Activated CD4-positive, alpha-beta T cell treated with anti-CD3 and anti-CD28 coated beads, Interleukin-2, amount 10 ng/mL, durations not matched to agents 24 days and 14 days (primary cell): ENCODE results near the gene CD247. TPM values are rescaled to one million over a fixed set of nuclear protein-coding genes. Genes with fewer than 3 reads are reported as not detected.
"Not testable (repeated sequence)": the region's sequence is repeated elsewhere in the genome, so short reads cannot be mapped to it uniquely, and the experiment has no call there.

Experiments
- DNase-seq: peaks from one replicate; pipeline ENCODE4 v3.0.0; 2022
- H3K27ac Mint-ChIP-seq: one replicate; pipeline ENCODE4 v1.8.0; 2022; ENCODE audit warnings: mild to moderate bottlenecking, mixed read lengths
- H3K27me3 Mint-ChIP-seq: one replicate; pipeline ENCODE4 v1.8.0; 2022; ENCODE audit warnings: mixed read lengths
- H3K36me3 Mint-ChIP-seq: one replicate; pipeline ENCODE4 v1.8.0; 2022; ENCODE audit warnings: low read depth, mild to moderate bottlenecking, mixed read lengths
- H3K4me1 Mint-ChIP-seq: one replicate; pipeline ENCODE4 v1.8.0; 2021; ENCODE audit warnings: mixed read lengths
- H3K4me3 Mint-ChIP-seq: one replicate; pipeline ENCODE4 v1.8.0; 2022; ENCODE audit warnings: mild to moderate bottlenecking, moderate library complexity, mixed read lengths
- H3K9me3 Mint-ChIP-seq: one replicate; pipeline ENCODE4 v1.8.0; 2021; ENCODE audit warnings: mixed read lengths
- intact Hi-C: fragments of 100-400 bp; cut with micrococcal nuclease; formaldehyde crosslinking; loops from one replicate; pipeline ENCODE4 v1.15.1; 2023
- total RNA-seq: library from RNA; stranded (reverse); gene quantifications from 2 replicates; pipeline ENCODE4 v1.2.3, GENCODE V29; 2022

CD247 gene
- total RNA-seq: 183 and 186 TPM in 2 replicates

DNA sequence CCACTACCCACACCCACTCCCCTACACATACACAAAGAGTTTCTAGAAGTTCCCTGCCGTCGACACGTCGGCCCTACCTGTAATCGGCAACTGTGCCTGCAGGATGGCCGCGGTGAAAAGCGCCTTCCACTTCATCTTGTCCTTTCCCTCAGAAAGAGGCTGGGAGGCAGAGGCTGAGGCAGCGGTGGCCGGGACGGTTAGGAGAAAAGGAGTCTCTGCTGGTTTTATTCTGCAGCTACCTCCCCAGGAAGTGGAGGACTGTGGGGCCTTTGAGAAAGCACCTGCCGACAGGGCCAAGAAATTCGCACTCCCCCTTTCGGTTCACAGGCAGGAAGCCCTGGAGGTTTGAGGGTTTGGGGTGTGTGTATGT is at the start of gene CD247:
CD247 (minus strand) TSS at position 199 of the 370 bp plus-strand sequence; CDS start at position 135, 64 bp downstream.
- Mint-ChIP-seq H3K9me3 (no peaks in the 10 kb centered on the region), H3K4me3 (peak within 1 kb of the TSS; percentile 99), H3K36me3 (peaks cover 46% of the 10 kb centered on the region), H3K27ac (peak within 1 kb of the TSS; percentile 100), H3K4me1 (peaks cover 37% of the 10 kb centered on the region), H3K27me3 (peaks cover 9% of the 10 kb centered on the region)
- peak; percentile 92 for DNase-seq
- intact Hi-C loops: loop anchor here (1.0 to 5.0 kb wide), 5 partner anchors 16 to 419 kb away; partner anchors contain the start of genes DCAF6 and MPC2

DNA sequence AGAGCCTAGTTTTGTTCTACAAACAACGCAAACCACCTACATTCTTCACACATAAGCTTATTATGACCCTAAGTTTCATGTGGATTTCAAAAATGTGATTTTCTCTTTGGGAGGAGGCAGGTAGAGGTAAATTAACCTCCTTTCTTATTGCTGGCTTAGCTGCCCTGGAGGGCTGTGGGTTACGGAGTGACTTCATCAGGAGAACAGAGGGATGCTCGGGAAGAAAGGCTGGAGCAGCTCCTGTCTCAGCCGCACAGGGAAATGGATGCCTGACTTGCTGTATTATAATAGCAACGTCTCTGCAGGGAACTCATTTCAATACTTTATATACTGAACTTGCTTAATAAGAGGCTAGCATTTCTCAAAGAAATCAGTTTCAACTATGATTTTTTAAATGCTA is 49.3 kb upstream of the CD247 start:
- peaks cover 7% of the 10 kb centered on the region for H3K27me3 Mint-ChIP-seq
- intact Hi-C loops: no loop called here
- H3K36me3 Mint-ChIP-seq: no peaks in the 10 kb centered on the region
- no peak overlapping the region for H3K4me3 Mint-ChIP-seq
- no peak overlapping the region for H3K27ac Mint-ChIP-seq
- no peaks in the 10 kb centered on the region for H3K9me3 Mint-ChIP-seq
- peaks cover 8% of the 10 kb centered on the region for H3K4me1 Mint-ChIP-seq
- DNase-seq: no peak

DNA sequence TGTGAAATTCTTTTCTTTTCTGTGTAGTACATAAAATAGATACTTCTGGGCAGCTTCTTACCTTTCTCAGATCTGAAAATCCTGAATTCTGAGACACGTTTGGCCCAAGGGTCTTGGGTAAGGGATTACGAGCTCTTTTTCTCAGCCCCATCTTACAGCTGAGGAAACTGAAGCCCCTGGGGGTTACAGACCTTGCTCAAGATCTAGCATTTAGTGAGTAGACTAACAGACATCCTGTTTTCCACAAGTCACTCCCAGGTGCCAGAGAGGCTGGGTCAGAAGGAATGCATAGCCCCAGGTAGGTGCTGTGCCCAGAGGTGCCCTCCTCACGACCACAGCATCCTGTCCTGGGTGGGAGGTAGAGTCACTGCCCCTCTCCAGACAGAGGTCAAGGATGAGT is 48.4 kb upstream of the CD247 start:
- Mint-ChIP-seq H3K27me3 (peaks cover 7% of the 10 kb centered on the region), H3K27ac (no peak overlapping the region), H3K4me3 (no peak overlapping the region), H3K4me1 (peaks cover 8% of the 10 kb centered on the region), H3K36me3 (no peaks in the 10 kb centered on the region), H3K9me3 (no peaks in the 10 kb centered on the region)
- no peak for DNase-seq
- intact Hi-C loops: no loop called here

DNA sequence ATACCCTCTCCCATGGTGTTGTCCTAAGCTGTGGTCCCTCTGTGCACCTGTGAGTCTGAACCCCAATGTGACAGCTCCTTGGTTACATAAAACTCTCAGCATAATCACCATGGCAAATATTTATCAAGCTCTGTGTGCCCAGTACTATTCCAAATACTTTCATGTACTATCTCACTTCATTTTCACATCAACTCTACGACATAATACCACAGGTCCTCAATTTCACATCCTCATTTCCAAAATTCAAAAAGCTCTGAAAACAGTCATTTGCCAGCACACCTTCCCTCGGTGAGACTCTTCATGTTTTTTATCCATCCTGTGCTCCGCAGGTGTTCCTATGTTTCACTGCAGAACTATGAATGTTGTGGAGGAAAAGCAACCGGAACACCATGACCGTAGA is 47.6 kb upstream of the CD247 start:
- H3K4me3 Mint-ChIP-seq: no peak overlapping the region
- H3K36me3 Mint-ChIP-seq: no peaks in the 10 kb centered on the region
- intact Hi-C loops: no loop called here
- peaks cover 10% of the 10 kb centered on the region for H3K4me1 Mint-ChIP-seq
- DNase-seq: no peak
- no peaks in the 10 kb centered on the region for H3K9me3 Mint-ChIP-seq
- H3K27ac Mint-ChIP-seq: no peak overlapping the region
- peaks cover 9% of the 10 kb centered on the region for H3K27me3 Mint-ChIP-seq

DNA sequence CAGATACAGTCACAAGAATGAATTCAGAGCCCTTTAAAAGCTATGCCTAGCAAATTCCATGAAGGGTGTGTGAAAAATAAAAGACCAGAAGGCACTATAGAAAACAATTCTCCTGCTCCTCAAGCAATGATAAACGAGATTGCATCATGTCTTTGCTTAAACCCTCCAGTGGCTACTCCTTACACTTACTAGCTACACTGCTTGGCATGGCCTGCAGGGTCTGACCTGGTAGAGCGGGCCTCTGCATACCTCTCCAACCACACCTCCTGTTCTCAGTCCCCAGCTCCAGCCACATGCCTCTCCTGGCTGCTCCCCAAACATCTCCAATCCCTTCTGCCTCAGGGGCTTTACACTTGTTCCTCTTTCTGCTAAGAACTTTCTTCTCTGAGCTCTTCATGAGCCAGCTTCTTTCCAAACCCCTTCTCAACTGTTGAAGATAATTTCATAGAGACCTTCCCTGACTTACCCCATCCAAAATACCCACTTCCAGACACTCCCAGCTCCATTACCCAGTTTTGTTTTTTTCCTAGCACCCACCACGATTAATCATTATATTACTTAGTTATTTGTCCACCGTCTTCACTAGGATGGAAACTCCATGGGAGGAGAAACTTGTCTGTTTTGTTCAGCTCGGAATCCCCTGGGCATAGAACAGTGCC is 46.4 kb upstream of the CD247 start:
- Mint-ChIP-seq H3K27ac (no peak overlapping the region), H3K27me3 (peaks cover 8% of the 10 kb centered on the region), H3K4me1 (peaks cover 10% of the 10 kb centered on the region), H3K36me3 (no peaks in the 10 kb centered on the region), H3K9me3 (no peaks in the 10 kb centered on the region), H3K4me3 (no peak overlapping the region)
- intact Hi-C loops: no loop called here
- DNase-seq: no peak

DNA sequence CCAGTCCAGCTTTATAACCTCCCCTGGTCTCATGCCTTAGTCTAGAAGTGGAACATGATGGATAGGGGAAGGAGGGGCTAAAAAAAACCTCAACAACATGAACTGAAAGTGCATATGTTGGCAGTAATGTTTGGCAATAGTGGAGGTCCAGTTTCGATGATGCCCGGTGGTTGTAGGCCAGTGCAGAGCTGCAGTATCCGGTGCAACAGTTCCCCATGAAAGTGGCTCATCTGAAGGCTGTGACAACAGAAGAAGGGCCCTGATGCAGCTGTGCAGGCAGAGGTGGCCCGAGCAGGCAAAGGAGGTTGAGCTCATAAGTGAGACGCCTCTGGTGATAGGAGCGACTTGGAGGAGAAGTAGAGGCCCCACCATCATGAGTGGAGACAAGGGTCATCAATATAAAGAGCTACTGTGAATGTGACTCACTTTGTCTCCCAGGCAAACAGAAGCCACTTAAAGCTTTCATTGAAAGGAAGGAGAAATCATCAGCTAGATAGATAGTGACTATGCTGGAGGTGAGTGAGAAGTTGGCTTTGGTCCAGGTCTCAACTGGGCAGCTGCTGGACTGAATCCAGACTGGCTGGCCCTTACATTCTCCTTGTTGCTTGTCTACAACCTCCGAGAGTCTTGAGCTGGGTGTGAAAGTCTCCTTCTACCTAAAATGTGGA is 45.4 kb upstream of the CD247 start:
- Mint-ChIP-seq H3K27me3 (peaks cover 10% of the 10 kb centered on the region), H3K4me3 (no peak overlapping the region), H3K27ac (no peak overlapping the region), H3K9me3 (no peaks in the 10 kb centered on the region), H3K36me3 (no peaks in the 10 kb centered on the region), H3K4me1 (peaks cover 10% of the 10 kb centered on the region)
- DNase-seq: no peak
- intact Hi-C loops: no loop called here

DNA sequence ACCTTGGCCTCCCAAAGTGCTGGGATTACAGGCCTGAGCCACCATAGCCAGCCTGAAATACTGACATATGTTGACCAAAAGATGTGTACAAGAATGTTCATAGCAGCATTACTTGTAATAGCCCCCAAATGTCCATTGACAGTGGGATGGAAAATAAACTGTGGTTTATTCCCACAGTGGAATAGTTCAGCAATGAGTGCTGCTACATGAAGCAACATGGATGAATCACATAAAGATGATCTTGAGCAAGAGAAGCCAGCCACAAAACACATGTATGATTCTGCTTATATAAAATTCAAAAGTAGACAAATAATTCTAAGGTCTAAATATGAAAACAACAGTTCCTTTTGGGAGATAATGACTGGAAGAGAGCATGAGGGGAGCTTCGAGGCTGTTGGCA is 44.4 kb upstream of the CD247 start:
- H3K27ac Mint-ChIP-seq: no peak overlapping the region
- H3K4me1 Mint-ChIP-seq: peaks cover 10% of the 10 kb centered on the region
- peaks cover 12% of the 10 kb centered on the region for H3K27me3 Mint-ChIP-seq
- DNase-seq: no peak
- intact Hi-C loops: no loop called here
- H3K4me3 Mint-ChIP-seq: no peak overlapping the region
- no peaks in the 10 kb centered on the region for H3K9me3 Mint-ChIP-seq
- H3K36me3 Mint-ChIP-seq: no peaks in the 10 kb centered on the region

DNA sequence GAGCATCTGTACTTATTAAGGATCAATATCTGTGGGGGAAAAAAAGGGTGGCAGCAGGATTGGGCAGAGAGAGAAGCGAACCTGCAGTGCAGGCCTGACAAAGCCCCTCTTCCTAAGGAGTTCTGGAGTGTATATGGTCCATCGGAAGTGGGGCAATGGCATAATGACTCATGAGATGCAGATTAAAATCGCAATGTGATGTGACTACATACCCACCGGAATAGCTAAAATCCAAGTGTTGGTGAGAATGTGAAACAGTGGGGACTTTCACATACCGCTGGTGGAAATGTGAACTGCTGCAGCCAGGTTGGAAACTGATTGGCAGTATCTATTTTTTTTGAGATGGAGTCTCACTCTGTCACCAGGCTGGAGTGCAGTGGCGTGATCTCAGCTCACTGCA is 43.4 kb upstream of the CD247 start:
- H3K4me3 Mint-ChIP-seq: no peak overlapping the region
- H3K36me3 Mint-ChIP-seq: no peaks in the 10 kb centered on the region
- H3K4me1 Mint-ChIP-seq: peaks cover 10% of the 10 kb centered on the region
- peaks cover 14% of the 10 kb centered on the region for H3K27me3 Mint-ChIP-seq
- intact Hi-C loops: no loop called here
- no peak overlapping the region for H3K27ac Mint-ChIP-seq
- DNase-seq: no peak
- H3K9me3 Mint-ChIP-seq: no peaks in the 10 kb centered on the region

DNA sequence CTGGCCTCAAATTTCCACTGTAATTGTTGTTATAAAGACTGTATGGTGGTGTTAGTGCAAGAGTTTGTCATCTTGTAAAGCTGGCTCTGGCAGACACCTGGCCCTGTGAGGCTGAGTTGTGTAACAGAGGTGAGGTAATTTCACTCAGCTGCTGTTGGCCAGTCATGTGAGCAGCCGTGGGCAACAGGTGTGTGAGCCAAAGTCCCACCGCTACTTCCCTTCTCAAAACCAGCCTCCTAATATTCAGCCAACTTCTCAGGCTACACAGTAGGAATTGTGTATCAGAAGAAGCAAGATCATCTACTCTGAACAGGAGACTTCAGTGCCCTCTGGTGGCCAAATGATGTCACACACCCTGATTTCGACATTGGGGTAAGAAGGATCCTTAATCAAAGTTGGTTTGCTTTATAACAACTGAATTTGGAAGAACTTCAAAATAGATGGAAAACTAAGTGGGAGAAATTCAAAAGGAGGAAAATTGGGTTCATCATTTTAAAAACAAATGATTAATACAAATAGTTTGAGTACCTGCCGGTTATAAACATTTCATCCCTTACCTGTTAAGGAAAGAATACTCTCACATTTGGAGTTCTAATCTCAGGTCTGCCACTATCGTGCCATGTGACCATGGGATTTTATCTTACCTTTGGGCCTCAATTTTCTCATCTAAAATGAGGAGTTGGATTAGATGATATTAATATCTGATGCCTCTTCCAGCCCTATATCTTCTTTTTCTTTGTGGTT is 37.8 kb upstream of the CD247 start:
- no peaks in the 10 kb centered on the region for H3K36me3 Mint-ChIP-seq
- no peaks in the 10 kb centered on the region for H3K9me3 Mint-ChIP-seq
- intact Hi-C loops: loop anchor here (1.0 kb wide), 2 partner anchors 155 to 490 kb away; no protein-coding TSS in a partner anchor
- DNase-seq: peak; percentile 92
- peaks cover 13% of the 10 kb centered on the region for H3K27me3 Mint-ChIP-seq
- no peak overlapping the region for H3K4me3 Mint-ChIP-seq
- peaks cover 21% of the 10 kb centered on the region for H3K4me1 Mint-ChIP-seq
- H3K27ac Mint-ChIP-seq: no peak overlapping the region

DNA sequence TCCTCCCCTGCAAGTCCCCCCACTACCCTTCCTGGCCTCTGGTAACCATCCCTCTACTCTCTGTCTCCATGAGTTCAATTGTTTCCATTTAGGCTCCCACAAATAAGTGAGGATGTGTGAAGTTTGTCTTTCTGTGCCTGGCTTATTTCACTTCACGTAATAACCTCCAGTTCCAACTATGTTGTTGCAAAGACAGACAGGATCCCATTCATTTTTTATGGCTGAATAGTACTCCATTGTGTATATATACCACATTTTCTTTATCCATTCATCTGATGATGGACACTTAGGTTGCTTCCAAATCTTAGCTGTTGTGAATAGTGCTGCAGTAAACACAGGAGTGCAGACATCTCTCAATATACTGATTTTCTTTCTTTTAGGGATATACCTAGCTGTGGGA is 36.7 kb upstream of the CD247 start:
- peak overlapping the region; percentile 20 for H3K4me3 Mint-ChIP-seq
- H3K9me3 Mint-ChIP-seq, H3K36me3 Mint-ChIP-seq, H3K27ac Mint-ChIP-seq, DNase-seq, intact Hi-C loops: not testable (repeated sequence)
- peaks cover 12% of the 10 kb centered on the region for H3K27me3 Mint-ChIP-seq
- H3K4me1 Mint-ChIP-seq: peaks cover 26% of the 10 kb centered on the region

DNA sequence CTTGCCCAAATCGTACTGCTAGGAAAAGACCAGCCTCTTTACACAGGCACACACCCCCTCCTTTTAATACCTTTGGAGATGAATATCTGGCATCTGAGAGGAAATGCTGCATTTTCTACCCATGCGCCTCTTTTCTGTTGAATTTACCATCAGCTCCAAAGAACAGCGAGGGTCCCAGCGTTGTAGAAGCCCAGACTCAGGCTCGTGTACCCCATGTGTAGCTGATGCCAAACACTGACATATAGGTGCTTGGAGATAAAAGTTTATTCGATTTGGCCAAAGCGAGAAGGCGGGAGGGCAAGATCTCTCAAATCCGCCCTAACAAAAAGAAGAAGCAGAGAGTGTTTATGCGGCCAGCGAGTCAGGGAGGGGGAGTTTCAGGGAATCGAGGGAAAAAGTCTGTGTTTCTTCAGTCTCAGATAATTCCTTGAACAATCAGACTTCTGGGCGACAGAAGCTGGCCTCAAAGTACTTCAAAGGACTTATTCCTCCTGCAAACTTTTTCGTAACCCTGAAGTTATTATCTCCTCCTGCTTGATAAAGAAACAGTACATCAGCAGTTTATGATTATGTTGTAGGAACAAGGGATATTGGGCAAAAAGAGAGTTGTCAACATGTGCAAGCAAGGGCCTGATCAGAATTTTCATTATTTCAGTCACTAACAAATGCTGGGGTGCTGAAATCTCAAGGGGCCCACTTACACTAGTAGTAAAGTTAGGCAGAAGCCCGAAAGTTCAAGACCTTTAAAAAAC is 35.9 kb upstream of the CD247 start:
- Mint-ChIP-seq H3K4me1 (peaks cover 26% of the 10 kb centered on the region), H3K27ac (no peak overlapping the region), H3K27me3 (peaks cover 8% of the 10 kb centered on the region), H3K36me3 (no peaks in the 10 kb centered on the region), H3K4me3 (peak overlapping the region; percentile 88), H3K9me3 (no peaks in the 10 kb centered on the region)
- intact Hi-C loops: loop anchor here (5.0 kb wide), 3 partner anchors 73 to 1553 kb away; partner anchors contain the start of genes ATP1B1 and POU2F1
- no peak for DNase-seq

DNA sequence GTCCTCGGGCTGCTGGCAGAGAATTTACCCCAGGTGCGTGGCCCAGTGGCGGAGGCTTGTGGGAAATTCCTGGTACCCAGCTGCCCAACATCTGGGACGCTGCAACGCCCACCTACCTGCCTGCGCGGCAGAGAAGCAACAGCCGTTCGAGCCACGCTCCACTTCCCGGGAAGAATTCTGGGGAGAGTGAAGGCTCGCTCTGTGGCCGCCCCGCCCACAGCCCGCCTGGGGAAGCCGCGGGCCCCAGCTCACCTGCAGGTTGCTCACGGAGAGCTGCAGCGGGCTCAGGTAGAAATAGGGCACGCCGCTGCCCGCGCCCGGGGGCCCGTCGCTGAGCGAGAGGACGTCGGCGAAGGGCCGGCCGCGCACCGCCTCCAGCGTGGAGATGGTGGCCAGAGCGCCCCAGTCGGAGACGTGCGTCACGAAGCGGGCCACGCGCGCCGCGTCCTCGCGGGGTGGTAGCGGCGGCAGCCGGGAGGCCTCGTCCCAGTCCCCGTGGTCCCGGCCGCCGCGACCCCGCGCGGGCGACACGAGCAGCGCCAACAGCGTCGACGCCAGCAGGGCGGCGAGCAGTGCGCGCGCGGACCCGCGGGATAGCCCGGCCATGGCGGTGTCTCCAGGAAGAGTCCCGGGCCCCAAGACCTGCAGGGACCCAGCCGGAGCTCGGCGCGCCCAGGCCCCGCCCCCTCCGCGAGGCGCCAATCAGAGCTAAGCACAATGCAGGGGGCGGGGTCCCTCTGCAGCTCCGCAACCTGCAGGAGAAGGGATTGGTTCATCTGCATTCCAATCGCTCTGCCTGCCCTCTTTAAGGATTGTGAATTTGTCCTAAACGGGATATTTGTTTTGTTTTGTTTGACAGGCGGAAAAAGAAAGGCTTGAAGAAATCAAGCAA is 35.1 kb upstream of the CD247 start, which contains the start of gene CREG1:
CREG1 (minus strand) TSS at position 627 of the 892 bp plus-strand sequence.
- H3K36me3 Mint-ChIP-seq: no peaks in the 10 kb centered on the region

More for the DNA sequence above, 35.1 kb upstream of the CD247 start, which contains the start of gene CREG1:
- Mint-ChIP-seq H3K4me3 (peak within 1 kb of the TSS; percentile 88), H3K27me3 (peaks cover 6% of the 10 kb centered on the region), H3K9me3 (no peaks in the 10 kb centered on the region), H3K4me1 (peaks cover 26% of the 10 kb centered on the region), H3K27ac (no peak within 1 kb of the TSS)
- intact Hi-C loops: loop anchor here (1.0 to 5.0 kb wide), 5 partner anchors 36 to 1554 kb away; partner anchors contain the start of genes ATP1B1 and POU2F1
- DNase-seq: peak; percentile 98
